GM12864 (cell line): Measurements from ENCODE around the gene LAPTM5.

Source experiments
- DNase-seq: peaks from one replicate; pipeline ENCODE4 v3.0.0-alpha.2; 2011; ENCODE audit warnings: low read depth
- H3K4me3 ChIP-seq: 2 replicates; pipeline ENCODE4 v1.5.1; 2011; ENCODE audit warnings: mild to moderate bottlenecking, low read depth, low read length, control low read depth
- TF ChIP-seq, protein P1 (sequence below): IDR thresholded peaks from 2 replicates; pipeline ENCODE4 v1.5.1; 2011; ENCODE audit warnings: low read depth, mild to moderate bottlenecking, moderate library complexity, low read length, control low read depth, inconsistent platforms; ENCODE audit errors: missing control alignments

The LAPTM5 gene

DNA sequence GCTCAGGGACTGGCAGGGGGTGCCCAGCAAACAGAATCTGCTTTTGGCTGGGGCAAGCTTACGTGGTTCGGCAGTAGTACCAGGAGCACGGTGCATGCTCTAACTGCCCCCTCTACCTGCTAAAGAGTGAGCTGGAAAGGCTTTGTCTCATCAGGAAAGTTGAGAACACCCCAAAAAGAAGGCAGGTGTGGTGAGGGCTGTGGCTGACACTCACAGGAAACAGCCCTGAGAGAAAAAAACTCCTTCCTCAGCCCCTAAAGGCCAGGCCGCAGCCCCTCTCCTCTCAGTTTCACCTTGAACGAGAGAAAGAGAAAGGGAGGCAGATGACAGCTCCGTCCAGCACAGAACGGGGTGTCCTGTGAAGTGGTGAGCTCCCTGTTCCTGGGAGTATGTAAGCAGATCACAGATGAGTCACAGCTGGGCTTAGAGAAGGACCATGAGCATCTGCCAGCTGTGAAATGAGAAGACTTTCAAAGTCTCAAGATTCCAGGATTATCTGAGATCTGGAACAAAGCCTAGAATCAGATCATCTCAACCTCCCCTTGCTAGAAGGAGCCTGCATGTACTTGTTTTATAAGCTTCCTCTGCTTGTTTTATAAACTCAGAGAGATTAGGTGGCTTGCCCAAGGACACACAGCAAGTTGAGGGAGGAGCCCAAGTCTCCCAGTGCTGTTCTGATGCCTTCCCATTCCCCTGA lies 13.4 kb downstream of the LAPTM5 start:
- H3K4me3 ChIP-seq = peak overlapping the region; percentile 50
- DNase-seq = no peak
- TF ChIP-seq, protein P1, sequence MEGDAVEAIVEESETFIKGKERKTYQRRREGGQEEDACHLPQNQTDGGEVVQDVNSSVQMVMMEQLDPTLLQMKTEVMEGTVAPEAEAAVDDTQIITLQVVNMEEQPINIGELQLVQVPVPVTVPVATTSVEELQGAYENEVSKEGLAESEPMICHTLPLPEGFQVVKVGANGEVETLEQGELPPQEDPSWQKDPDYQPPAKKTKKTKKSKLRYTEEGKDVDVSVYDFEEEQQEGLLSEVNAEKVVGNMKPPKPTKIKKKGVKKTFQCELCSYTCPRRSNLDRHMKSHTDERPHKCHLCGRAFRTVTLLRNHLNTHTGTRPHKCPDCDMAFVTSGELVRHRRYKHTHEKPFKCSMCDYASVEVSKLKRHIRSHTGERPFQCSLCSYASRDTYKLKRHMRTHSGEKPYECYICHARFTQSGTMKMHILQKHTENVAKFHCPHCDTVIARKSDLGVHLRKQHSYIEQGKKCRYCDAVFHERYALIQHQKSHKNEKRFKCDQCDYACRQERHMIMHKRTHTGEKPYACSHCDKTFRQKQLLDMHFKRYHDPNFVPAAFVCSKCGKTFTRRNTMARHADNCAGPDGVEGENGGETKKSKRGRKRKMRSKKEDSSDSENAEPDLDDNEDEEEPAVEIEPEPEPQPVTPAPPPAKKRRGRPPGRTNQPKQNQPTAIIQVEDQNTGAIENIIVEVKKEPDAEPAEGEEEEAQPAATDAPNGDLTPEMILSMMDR = no peak

DNA sequence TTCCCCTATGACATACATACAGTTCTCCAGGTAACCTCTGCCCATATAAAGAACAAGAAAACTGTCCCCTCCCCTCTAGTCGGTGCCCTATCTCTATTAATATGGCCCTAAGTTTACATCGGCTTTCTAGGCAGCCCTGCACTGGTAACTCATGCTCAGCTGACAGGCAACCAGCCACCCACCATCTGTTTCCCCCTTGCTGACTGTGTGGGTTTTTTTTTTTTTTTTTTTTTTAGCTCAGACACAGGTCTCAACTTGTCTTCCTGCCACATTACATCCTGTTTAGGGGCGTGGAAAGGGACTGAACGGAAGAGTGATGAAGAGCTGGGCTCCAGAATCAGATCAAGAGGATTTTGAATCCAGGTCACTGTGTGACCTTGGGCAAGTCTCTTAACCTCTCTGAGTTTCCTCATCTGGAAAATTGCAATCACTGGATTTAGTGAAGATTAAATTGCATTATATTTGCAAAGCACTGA lies 14.0 kb downstream of the LAPTM5 start:
- DNase-seq = peak; percentile 89
- H3K4me3 ChIP-seq = peak overlapping the region; percentile 27
- TF ChIP-seq, protein P1 = no peak

DNA sequence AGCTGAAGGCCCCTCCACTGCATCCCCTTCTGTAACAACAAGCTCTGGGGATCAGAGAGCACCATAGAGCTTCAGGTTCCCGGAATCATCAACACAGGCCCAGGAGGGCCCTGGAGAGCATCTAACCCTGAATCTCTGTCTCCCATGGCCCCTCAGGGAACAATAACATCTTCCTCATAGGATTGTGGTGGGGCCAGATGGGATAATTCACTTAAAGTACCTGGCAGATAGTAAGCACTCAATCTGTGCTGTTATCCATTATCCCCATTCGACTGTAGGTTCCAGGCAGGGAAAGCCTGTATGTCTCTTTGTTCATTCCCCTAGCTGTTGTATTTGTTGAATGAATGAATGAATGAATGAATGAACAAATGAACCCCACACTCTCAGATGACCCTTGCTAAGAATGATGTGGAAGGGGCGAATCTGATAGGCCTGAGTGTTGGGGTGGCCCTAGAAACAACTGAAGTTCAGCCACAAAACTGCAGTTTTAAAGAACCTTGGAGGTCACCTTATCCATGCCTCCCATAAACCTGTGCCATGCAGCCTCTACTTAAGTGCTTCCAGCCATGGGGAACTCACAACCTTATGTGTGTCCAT lies 14.5 kb downstream of the LAPTM5 start:
- no peak for DNase-seq
- TF ChIP-seq, protein P1 = no peak
- H3K4me3 ChIP-seq = no peak overlapping the region; the same call in 1 of the 2 replicates

DNA sequence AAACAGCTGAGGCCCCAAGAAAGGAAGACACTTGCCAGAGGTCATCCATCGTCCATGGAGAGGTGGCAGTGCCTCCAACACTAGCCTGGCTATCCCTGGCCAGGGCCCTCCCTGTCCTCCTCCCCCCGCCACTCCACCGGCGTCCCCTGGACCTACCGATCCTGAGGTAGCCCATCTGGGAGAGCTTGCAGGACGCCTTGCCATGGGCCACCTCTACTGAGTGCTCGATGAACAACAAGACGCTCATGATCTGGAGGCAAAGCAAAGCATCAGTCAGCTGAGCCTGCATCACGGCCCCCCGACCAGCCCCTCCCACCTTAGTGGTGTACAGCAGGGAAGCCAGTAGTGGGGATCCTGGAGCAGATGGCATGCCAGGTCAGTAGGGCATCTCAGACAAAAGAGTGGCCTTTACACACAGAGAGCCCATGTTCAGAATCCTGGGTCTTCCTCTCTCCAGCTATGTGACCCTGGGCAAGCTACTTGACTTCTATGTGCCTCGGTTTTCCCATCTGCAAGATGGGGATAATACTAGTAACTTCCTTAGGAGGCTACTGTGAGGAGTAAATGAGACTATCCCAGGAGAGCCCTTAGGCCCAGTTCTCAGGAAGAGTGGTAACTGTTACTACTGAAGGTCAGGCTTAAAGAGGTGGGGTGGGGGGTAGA lies 15.1 kb downstream of the LAPTM5 start:
- DNase-seq = no peak
- TF ChIP-seq, protein P1 = no peak
- no peak overlapping the region for H3K4me3 ChIP-seq

DNA sequence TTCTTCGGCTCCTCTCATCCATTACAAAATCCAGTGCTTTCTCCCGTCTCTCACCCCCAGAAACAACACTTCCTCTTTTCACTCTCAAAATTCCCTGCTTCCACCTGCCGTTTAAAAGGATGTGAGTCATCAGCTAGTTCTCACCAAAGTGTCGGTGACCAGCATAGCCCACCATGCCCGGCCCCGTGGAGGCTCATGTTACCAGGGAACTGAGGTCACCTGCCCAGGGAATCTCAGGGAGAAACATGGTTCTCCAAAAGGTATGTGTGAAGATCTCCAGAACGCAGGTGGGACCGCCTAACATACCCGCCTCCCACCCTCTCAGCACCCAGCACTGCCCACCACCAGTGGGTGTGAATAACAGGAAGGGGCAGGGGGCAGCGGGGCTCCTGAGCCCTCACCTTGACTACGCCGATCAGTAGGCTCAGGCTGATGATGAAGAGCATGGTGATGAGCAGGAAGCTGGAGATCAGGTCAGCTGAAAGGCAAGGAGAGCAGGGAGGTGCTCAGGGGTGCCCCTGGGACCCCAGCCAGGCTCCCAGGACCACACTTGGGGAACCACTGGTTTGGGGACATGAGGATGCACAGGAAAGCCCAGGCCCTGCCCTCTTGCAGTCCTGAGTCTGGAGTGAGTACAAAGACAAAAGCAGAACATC lies 16.2 kb downstream of the LAPTM5 start:
- H3K4me3 ChIP-seq = no peak overlapping the region
- TF ChIP-seq, protein P1 = no peak
- no peak for DNase-seq

DNA sequence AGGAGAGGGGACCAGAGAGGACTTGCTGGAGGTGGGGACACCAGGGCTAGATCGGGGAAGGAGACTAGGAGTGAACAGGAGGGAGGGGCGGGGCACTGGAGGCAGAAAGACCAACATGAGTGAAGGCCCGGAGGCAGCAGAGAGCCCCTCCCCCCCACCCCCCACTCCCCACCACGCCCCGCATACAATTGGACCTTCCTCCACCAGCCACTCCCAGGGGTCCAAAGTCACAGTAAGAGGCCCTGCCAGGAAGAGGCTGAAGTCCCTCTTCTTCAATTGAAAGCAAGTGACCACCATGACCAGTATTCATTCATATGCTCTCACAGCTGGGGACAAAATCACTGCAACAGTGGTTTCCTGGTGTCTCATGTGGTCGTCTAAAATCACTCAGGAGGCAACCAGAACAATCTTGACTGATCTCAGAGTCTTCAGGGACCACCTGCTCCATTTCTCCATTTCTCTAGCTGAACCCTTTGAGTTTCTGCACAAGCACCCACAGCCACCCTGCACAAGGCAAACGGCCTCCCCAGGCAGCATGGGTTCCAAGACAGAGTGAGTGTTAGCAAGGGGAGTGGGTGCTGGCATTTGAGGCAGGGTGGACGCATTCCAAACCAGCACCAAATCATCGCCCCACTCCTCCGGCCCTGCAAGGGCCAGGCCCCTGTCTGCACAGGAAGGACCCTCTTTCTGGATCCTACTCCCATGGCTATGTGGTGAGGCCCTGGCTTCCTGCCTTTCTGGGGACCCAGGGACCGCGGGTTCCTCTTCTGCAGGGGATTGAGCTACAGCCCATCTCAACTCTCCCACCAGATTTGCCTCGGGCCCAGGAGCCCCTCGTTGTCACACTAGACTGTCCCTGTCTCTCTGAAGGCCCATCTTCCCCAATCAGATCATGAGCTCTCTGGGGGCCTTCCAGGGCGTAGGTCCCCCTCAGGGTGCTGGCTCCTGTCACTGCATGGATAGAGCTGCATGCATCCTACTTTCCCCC lies 17.0 kb downstream of the LAPTM5 start:
- H3K4me3 ChIP-seq = no peak overlapping the region
- TF ChIP-seq, protein P1 = no peak
- DNase-seq = no peak
